22Rv1 (cell line): ENCODE measurements around the gene JDP2.

Source experiments
- H3K27ac ChIP-seq: fragments of 450-650 bp; 2 replicates; pipeline ENCODE4 v1.5.1; 2017
- ZFX ChIP-seq: fragments of 450-650 bp; IDR thresholded peaks from 2 replicates; pipeline ENCODE4 v1.6.1; 2017; ENCODE audit warnings: antibody characterized with exemption, borderline replicate concordance
- TF ChIP-seq, protein P1 (sequence below): fragments of 450-650 bp; IDR thresholded peaks from 2 replicates; pipeline ENCODE4 v1.5.1; 2017; ENCODE audit warnings: mild to moderate bottlenecking

JDP2 gene

DNA sequence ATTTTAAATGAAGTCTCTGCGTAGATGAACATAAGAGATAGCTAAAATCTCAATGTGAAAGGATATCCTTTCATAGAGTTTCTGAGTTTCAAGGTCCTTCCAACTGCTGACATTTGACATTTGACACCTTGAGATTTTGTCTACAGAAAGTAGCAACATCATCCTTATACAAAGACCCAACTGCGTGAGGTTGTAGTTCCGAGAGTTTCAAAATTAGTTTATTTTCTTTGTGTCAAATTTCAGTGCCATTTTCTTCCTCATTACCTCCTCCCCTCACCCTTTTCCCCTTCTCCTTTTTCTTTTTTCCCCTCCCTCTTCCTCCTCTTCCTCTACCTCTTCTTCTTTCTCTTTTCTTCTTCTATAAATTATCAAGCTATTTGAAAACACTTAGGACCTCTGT, 67.6 kb downstream of the JDP2 start:
- TF ChIP-seq ZFX: no peak
- TF ChIP-seq, protein P1, sequence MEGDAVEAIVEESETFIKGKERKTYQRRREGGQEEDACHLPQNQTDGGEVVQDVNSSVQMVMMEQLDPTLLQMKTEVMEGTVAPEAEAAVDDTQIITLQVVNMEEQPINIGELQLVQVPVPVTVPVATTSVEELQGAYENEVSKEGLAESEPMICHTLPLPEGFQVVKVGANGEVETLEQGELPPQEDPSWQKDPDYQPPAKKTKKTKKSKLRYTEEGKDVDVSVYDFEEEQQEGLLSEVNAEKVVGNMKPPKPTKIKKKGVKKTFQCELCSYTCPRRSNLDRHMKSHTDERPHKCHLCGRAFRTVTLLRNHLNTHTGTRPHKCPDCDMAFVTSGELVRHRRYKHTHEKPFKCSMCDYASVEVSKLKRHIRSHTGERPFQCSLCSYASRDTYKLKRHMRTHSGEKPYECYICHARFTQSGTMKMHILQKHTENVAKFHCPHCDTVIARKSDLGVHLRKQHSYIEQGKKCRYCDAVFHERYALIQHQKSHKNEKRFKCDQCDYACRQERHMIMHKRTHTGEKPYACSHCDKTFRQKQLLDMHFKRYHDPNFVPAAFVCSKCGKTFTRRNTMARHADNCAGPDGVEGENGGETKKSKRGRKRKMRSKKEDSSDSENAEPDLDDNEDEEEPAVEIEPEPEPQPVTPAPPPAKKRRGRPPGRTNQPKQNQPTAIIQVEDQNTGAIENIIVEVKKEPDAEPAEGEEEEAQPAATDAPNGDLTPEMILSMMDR: no peak
- no peak overlapping the region for H3K27ac ChIP-seq

DNA sequence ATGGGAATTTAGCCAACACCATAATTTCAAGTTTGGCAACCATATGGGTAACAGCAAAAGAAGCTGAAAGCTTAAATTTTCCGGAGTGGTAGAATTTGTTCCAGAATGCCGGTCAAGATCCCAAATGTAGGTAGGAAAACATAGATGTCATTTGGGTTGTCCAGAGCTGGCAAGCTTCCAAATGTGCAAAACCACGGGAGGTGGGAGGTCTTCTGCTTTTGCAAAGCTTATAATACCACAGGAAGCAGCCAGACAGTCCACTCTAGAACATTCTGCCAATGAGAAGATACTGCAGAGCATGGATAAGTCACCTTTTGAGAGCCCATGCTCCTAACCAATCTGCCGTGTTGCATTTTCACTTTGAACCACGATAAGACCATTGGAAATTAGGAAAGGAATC, 68.1 kb downstream of the JDP2 start:
- no peak overlapping the region for H3K27ac ChIP-seq
- no peak for TF ChIP-seq ZFX
- TF ChIP-seq, protein P1: no peak

DNA sequence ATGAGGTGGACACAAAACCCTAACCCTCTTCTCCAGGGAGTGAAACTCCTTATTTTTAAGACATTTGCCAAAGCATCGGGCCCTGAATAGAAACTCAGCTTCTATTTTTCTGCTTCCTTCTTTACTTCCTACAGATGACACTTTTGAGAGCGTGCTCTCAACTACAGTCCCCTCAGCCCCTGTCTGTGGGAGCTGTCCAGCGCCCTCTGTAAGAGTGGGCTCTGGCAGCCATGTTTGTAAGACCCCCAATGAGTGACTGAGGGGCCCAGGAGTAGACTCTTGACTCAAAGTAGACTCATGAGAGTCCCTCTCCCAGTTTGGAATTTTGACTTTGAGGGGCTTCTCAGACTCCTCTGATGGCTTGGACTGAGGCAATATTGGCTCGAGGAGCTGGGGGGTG, 68.9 kb downstream of the JDP2 start:
- no peak overlapping the region for H3K27ac ChIP-seq
- TF ChIP-seq, protein P1: no peak
- no peak for TF ChIP-seq ZFX

DNA sequence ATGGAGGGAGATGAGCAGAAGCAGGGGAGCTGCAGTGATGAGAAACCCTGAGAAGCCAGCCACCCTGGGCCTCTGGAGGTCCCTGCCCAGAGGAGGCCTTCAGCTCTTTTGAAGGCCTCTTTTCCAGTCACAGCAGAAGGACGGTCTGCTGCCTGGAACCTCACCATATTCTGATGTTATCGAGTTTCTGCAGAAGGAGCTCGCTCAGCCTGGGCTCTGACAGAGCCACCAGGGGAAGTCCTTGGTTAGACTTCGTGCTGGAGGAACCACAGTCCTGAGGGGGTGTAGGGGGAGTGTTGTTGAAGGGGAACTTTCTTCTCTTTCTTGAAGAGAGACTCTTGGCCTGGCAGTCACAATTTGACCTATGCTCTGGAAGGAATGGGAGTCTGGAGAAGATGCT, 69.4 kb downstream of the JDP2 start:
- no peak overlapping the region for H3K27ac ChIP-seq
- TF ChIP-seq, protein P1: no peak
- TF ChIP-seq ZFX: no peak

DNA sequence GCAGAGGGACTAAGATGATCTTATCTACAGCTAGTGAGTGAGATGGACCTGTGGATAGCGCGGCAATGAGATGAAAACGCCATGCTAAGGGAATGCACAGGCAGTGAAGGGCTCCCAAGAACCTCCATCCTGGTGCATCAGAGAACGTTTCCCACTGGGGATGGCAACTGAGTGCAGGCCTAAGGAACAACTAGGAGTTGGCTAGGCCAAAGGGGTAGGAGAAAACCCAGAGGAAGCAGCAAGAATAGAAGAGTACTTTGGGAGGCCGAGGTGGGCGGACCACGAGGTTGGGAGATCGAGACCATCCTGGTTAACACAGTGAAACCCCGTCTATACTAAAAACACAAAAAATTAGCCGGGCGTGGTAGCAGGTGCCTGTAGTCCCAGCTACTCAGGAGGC, 69.9 kb downstream of the JDP2 start:
- TF ChIP-seq, protein P1: no peak
- no peak for TF ChIP-seq ZFX
- H3K27ac ChIP-seq: no peak overlapping the region

DNA sequence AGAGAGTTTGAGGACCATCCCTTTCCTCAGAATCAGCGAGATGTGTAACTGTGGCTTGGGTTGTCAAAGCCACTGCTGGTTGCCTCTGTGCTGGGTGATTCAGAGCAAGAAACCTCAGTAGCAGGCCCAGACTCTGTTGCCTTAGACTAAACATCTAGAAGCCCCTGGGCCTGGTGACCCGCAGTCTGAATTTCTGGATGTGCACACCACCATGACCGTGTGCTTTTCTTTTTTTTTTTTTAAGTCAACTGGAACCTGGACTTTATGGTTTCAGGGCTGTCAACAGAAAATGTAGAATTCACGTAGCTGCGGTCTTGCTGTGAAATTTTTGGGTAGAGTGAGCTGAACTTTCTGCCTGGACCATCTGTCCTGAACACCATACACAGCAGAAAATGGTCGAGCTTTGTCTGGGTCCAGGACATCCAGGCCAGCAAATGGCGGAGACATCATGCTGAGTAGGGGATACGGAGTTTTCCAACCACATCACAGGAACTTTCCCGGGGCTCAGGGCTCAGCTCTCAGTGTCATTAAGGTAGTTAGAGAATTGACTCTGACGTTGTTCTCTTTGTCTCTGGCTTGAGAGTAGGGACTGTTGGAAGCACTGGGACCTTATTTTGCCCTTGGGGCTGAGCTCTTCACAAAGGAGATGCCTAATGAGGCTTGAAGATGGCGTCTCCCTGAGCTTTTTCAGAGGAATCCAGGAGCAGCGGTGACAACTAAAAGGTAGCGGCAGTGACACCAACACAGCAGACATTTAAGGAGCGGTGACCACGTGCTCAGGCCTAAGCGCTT, 71.5 kb downstream of the JDP2 start:
- TF ChIP-seq, protein P1: no peak
- TF ChIP-seq ZFX: no peak
- H3K27ac ChIP-seq: no peak overlapping the region

DNA sequence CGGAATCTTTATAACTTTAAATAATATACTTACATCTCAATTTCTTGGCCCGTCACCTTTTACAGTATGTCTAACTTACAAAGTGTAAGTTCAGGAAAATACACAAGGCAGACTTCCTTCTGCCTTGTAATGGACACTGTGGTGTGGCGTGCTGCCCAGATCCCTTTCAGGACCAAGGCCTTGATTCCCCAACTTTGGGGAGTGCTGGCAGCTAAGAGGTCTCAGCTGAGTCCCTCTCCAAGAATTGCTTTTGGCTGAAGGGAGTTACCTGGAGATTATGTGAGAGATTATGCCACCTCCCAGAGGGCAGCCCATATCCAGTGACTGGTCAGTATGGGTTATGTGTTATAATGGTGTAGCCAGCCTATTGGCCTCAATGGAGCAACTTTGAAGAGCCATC, 73.3 kb downstream of the JDP2 start:
- no peak overlapping the region for H3K27ac ChIP-seq
- TF ChIP-seq, protein P1: no peak
- no peak for TF ChIP-seq ZFX
